ENCODE data around the gene ADAMTS19.

Gene ADAMTS19

GRCh38 chr5:129689045-129689444 is 228.9 kb downstream of the ADAMTS19 start:
- DNase-seq = no peak

GRCh38 chr5:129691220-129691619 is 231.1 kb downstream of the ADAMTS19 start:
- DNase-seq = no peak

- DNase-seq = no peak
These were observed 236.5 kb downstream of the ADAMTS19 start for GRCh38 chr5:129696636-129697035.

GRCh38 chr5:129698661-129699060 is 238.6 kb downstream of the ADAMTS19 start:
- no peak for DNase-seq

- DNase-seq = no peak
These were observed 256.1 kb downstream of the ADAMTS19 start for GRCh38 chr5:129716235-129716634.

GRCh38 chr5:129716651-129717050 is 256.6 kb downstream of the ADAMTS19 start:
- no peak for DNase-seq

GRCh38 chr5:129717751-129718310 is 257.7 kb downstream of the ADAMTS19 start:
- no peak for DNase-seq

GRCh38 chr5:129718471-129719090 is 258.5 kb downstream of the ADAMTS19 start:
- no peak for DNase-seq

- DNase-seq = no peak
These were observed 264.1 kb downstream of the ADAMTS19 start for GRCh38 chr5:129724222-129724621.

GRCh38 chr5:129724647-129725046 is 264.5 kb downstream of the ADAMTS19 start:
- DNase-seq = no peak

GRCh38 chr5:129739773-129740172 is 279.7 kb downstream of the ADAMTS19 start:
- DNase-seq = no peak

GRCh38 chr5:129743541-129744187 is 283.6 kb downstream of the ADAMTS19 start:
- DNase-seq = no peak

- DNase-seq = no peak
These were observed 285.9 kb downstream of the ADAMTS19 start for GRCh38 chr5:129745997-129746396.

GRCh38 chr5:129746876-129747275 is 286.8 kb downstream of the ADAMTS19 start:
- no peak for DNase-seq

GRCh38 chr5:129747572-129748407 is 287.7 kb downstream of the ADAMTS19 start, which contains the start of gene MINAR2:
Gene MINAR2 (plus strand): TSS chr5:129748094. CDS start chr5:129748191, 97 bp downstream.
- no peak for DNase-seq

GRCh38 chr5:129748913-129749880 is 289.1 kb downstream of the ADAMTS19 start:
- DNase-seq = no peak

- DNase-seq = no peak
These were observed 300.7 kb downstream of the ADAMTS19 start for GRCh38 chr5:129760636-129761325.

GRCh38 chr5:129763651-129764050 is 303.6 kb downstream of the ADAMTS19 start:
- no peak for DNase-seq

- no peak for DNase-seq
These were observed 306.7 kb downstream of the ADAMTS19 start for GRCh38 chr5:129766798-129767197.

GRCh38 chr5:129767927-129768380 is 307.9 kb downstream of the ADAMTS19 start:
- DNase-seq = peak; percentile 28

- DNase-seq = no peak
These were observed 308.6 kb downstream of the ADAMTS19 start for GRCh38 chr5:129768735-129769134.
